Body of pancreas (tissue), 4 donors: ENCODE measurements around the gene INCENP.

Experiments used
- CTCF ChIP-seq, 7 experiments: fragments of 450-650 bp in 4 of 7; fragments of 200-600 bp in 3 of 7; sonication (generic) in 3 of 7; IDR thresholded peaks; one replicate each; pipeline ENCODE4 v1.5.1; 2016 to 2019; ENCODE audit warnings: antibody characterized with exemption in 7 of 7
- POLR2A ChIP-seq, 3 donors: fragments of 450-650 bp; IDR thresholded peaks; one replicate each; pipeline ENCODE4 v1.6.1; 2016; ENCODE audit warnings: antibody characterized with exemption in 3 of 3, mild to moderate bottlenecking in 2 of 3

DNA sequence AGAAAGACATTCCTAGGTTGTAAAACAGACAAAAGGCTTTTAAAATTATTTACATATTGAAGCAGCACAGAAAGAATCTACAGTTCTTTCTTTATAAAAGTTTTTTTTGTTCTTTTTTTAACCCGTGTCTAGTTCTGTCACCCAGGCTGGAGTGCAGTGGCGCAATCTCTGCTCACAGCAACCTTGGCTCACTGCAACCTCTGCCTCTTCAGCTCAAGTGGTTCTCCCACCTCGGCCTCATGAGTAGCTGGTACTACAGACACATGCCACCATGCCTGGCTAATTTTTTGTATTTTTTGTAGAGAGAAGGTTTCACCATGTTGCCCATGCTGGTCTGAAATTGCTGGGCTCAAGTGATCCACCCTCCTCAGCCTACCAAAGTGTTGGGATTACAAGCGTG, 3.8 kb upstream of the INCENP start:
- no peak for TF ChIP-seq POLR2A (IDR thresholded peaks at IDR 0.05)
- no peak for TF ChIP-seq CTCF (IDR thresholded peaks at IDR 0.05)
